Measurements from ENCODE around the gene ZNF532.

DNA sequence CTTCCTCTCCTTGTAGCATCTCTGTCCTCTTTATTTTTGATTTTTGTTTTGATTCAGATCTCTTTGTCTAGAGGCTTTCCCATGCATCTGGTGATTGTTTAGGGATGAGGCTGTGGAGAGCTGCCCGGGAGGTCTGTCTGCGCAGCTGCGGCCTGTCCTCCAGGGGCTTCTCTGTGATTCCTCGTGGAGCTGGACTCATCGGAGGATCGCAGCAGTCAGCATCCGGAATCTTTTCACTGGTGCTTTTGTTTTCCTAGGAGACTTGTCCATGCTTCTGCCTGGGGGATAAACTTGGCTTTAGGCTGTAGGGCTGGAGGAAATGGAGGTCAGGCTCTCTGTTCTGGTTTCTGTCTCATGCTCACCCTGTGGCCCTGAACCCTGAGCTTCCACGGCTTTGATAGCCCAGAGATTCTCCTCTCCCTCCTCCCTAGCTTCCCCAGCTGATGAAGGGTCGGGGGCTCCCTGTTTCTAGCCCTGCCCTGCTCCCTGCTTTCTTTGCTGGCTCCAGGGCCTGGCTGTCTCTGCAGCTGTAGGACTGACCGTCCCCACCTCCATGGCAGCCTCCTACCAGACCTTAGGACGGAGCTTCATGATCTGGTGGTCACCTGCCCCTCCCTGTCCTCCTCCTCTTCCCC lies 35.5 kb downstream of the ZNF532 start:
- TF ChIP-seq JUN (IDR thresholded peaks at IDR 0.05; ENCODE audit: borderline replicate concordance, insufficient read depth, insufficient read length, low read depth) (no peak), GATA2 (IDR thresholded peaks at IDR 0.05; ENCODE audit: insufficient read depth, insufficient read length, low read depth, low read length) (no peak), POLR2AphosphoS5 (IDR thresholded peaks at IDR 0.05; ENCODE audit: insufficient read depth, low read depth, low read length) (no peak), EZH2 (IDR thresholded peaks at IDR 0.05; ENCODE audit: borderline replicate concordance, low read depth, low read length, severe bottlenecking) (no peak), POLR2A (IDR thresholded peaks at IDR 0.05; ENCODE audit: low read depth, low read length) (no peak), MYC (IDR thresholded peaks at IDR 0.05; ENCODE audit: low read depth, low read length) (no peak)
- TF ChIP-seq, protein P1, sequence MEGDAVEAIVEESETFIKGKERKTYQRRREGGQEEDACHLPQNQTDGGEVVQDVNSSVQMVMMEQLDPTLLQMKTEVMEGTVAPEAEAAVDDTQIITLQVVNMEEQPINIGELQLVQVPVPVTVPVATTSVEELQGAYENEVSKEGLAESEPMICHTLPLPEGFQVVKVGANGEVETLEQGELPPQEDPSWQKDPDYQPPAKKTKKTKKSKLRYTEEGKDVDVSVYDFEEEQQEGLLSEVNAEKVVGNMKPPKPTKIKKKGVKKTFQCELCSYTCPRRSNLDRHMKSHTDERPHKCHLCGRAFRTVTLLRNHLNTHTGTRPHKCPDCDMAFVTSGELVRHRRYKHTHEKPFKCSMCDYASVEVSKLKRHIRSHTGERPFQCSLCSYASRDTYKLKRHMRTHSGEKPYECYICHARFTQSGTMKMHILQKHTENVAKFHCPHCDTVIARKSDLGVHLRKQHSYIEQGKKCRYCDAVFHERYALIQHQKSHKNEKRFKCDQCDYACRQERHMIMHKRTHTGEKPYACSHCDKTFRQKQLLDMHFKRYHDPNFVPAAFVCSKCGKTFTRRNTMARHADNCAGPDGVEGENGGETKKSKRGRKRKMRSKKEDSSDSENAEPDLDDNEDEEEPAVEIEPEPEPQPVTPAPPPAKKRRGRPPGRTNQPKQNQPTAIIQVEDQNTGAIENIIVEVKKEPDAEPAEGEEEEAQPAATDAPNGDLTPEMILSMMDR (IDR thresholded peaks at IDR 0.05; ENCODE audit: extremely low read depth in 1 of 2, insufficient read depth in 1 of 2, low read depth in 1 of 2, low read length in 2 of 2) = no peak
- TF ChIP-seq, protein P2, sequence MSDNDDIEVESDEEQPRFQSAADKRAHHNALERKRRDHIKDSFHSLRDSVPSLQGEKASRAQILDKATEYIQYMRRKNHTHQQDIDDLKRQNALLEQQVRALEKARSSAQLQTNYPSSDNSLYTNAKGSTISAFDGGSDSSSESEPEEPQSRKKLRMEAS (IDR thresholded peaks at IDR 0.05; ENCODE audit: insufficient read depth, insufficient read length) = no peak
